ENCODE measurements around the gene BRINP3. TPM values are rescaled to one million over a fixed set of nuclear protein-coding genes. Genes with fewer than 3 reads are reported as not detected.

The BRINP3 gene
- total and polyA plus RNA-seq, 12 donors = 0.08 to 1.7 (median 0.30) TPM; not detected in 5

- DNase-seq (no peak), ATAC-seq (no peak)
- Histone ChIP-seq H3K36me3 (no peaks in the 10 kb centered on the region), H3K9me3 (peaks cover 0 to 32% (median 0%) of the 10 kb centered on the region in 11 donors), H3K4me1 (no peaks in the 10 kb centered on the region), H3K27ac (no peak overlapping the region), H3K4me3 (no peak overlapping the region), H3K27me3 (no peaks in the 10 kb centered on the region)
- no peak for TF ChIP-seq CTCF (IDR thresholded peaks at IDR 0.05)
- intact Hi-C loops (cut with DNase I) = no loop called here
These were observed 281.6 kb downstream of the BRINP3 start for GRCh38 chr1:190196020-190196419.

- no peak overlapping the region for H3K27ac ChIP-seq
- intact Hi-C loops (cut with DNase I) = no loop called here
- peaks cover 0 to 14% (median 0%) of the 10 kb centered on the region in 11 donors for H3K9me3 ChIP-seq
- DNase-seq (no peak), ATAC-seq (no peak)
- WGBS, 2 donors = 54 to 63% methylated on average over 3 of the region's 3 CpGs
- no peaks in the 10 kb centered on the region for H3K4me1 ChIP-seq
- no peak overlapping the region for H3K4me3 ChIP-seq
- H3K36me3 ChIP-seq = no peaks in the 10 kb centered on the region
- H3K27me3 ChIP-seq = no peaks in the 10 kb centered on the region
- no peak for TF ChIP-seq CTCF (IDR thresholded peaks at IDR 0.05)
These were observed 284.1 kb downstream of the BRINP3 start for GRCh38 chr1:190193508-190194115.

GRCh38 chr1:190192627-190193026, 285.0 kb downstream of the BRINP3 start:
- Histone ChIP-seq H3K4me3 (no peak overlapping the region), H3K36me3 (no peaks in the 10 kb centered on the region), H3K27me3 (no peaks in the 10 kb centered on the region), H3K9me3 (peaks cover 0 to 6% (median 0%) of the 10 kb centered on the region in 11 donors), H3K27ac (no peak overlapping the region), H3K4me1 (no peaks in the 10 kb centered on the region)
- ATAC-seq (no peak), DNase-seq (no peak)
- WGBS, 2 donors = 63 to 85% methylated on average over 2 of the region's 2 CpGs
- no peak for TF ChIP-seq CTCF (IDR thresholded peaks at IDR 0.05)
- intact Hi-C loops (cut with DNase I) = no loop called here

GRCh38 chr1:190183588-190183987, 294.1 kb downstream of the BRINP3 start:
- ATAC-seq (no peak), DNase-seq (no peak)
- Histone ChIP-seq H3K4me3 (no peak overlapping the region), H3K4me1 (no peaks in the 10 kb centered on the region), H3K9me3 (no peaks in the 10 kb centered on the region), H3K27ac (no peak overlapping the region), H3K36me3 (no peaks in the 10 kb centered on the region), H3K27me3 (no peaks in the 10 kb centered on the region)
- intact Hi-C loops (cut with DNase I) = loop anchor here in 1 of 10 donors (10.0 kb wide), 1 partner anchor 1179 kb away; no protein-coding TSS in a partner anchor
- WGBS, 2 donors = 0 to 28% methylated on average over 1 of the region's 1 CpG
- no peak for TF ChIP-seq CTCF (IDR thresholded peaks at IDR 0.05)
